Stimulated activated naive B cell treated with anti-CD40 and anti-IgM and Interleukin-4, amounts not matched to agents 10 μg/mL and 1 μg/mL and 100 μg/mL, for 72 hours (primary cell): Measurements from ENCODE around the gene HHAT.

ENCODE experiments used
- ATAC-seq, 2 donors: fragments of 150-1000 bp; cut with Tn5 transposase; replicated peaks; 2 replicates each; pipeline ENCODE4 v1.10.0; 2021; ENCODE audit warnings: moderate library complexity in 1 of 2
- DNase-seq: peaks from one replicate; pipeline ENCODE4 v3.0.0; 2021
- H3K27ac Mint-ChIP-seq: one replicate; pipeline ENCODE4 v1.8.0; 2022; ENCODE audit warnings: mild to moderate bottlenecking, mixed read lengths
- H3K27me3 Mint-ChIP-seq, 2 donors: one replicate each; pipeline ENCODE4 v1.8.0; 2022; ENCODE audit warnings: mixed read lengths in 2 of 2
- H3K36me3 Mint-ChIP-seq, 2 donors: one replicate each; pipeline ENCODE4 v1.8.0; 2022; ENCODE audit warnings: mixed read lengths in 2 of 2, mild to moderate bottlenecking in 1 of 2
- H3K4me1 Mint-ChIP-seq, 2 donors: one replicate each; pipeline ENCODE4 v1.8.0; 2022; ENCODE audit warnings: mixed read lengths in 2 of 2, mild to moderate bottlenecking in 1 of 2
- H3K4me3 Mint-ChIP-seq, 2 donors: one replicate each; pipeline ENCODE4 v1.8.0; 2022; ENCODE audit warnings: mild to moderate bottlenecking in 2 of 2, mixed read lengths in 2 of 2, moderate library complexity in 1 of 2
- H3K9me3 Mint-ChIP-seq, 2 donors: one replicate each; pipeline ENCODE4 v1.8.0; 2022; ENCODE audit warnings: mixed read lengths in 2 of 2, mild to moderate bottlenecking in 1 of 2

The HHAT gene

GRCh38 chr1:210689826-210690225 lies 361.1 kb downstream of the HHAT start:
- Mint-ChIP-seq H3K27ac (no peak overlapping the region), H3K27me3 (no peaks in the 10 kb centered on the region)
- no peak for DNase-seq

GRCh38 chr1:210690236-210690635 lies 361.5 kb downstream of the HHAT start:
- H3K4me1 Mint-ChIP-seq: peaks cover 6 to 14% of the 10 kb centered on the region in 2 donors
- DNase-seq (no peak), ATAC-seq (no peak)
- no peak overlapping the region for H3K4me3 Mint-ChIP-seq
- no peak overlapping the region for H3K27ac Mint-ChIP-seq
- H3K36me3 Mint-ChIP-seq: no peaks in the 10 kb centered on the region
- H3K27me3 Mint-ChIP-seq: no peaks in the 10 kb centered on the region
- H3K9me3 Mint-ChIP-seq: no peaks in the 10 kb centered on the region

More at GRCh38 chr1:210689826-210690225, 361.1 kb downstream of the HHAT start:
- H3K4me1 Mint-ChIP-seq: peaks cover 9 to 18% of the 10 kb centered on the region in 2 donors
- no peaks in the 10 kb centered on the region for H3K36me3 Mint-ChIP-seq
- no peak for ATAC-seq
- H3K4me3 Mint-ChIP-seq: no peak overlapping the region
- H3K9me3 Mint-ChIP-seq: no peaks in the 10 kb centered on the region

GRCh38 chr1:210691039-210691610 lies 362.4 kb downstream of the HHAT start:
- Mint-ChIP-seq H3K9me3 (no peaks in the 10 kb centered on the region), H3K4me3 (no peak overlapping the region), H3K36me3 (no peaks in the 10 kb centered on the region), H3K27ac (no peak overlapping the region), H3K4me1 (peaks cover 5 to 11% of the 10 kb centered on the region in 2 donors), H3K27me3 (no peaks in the 10 kb centered on the region)
- ATAC-seq (no peak), DNase-seq (no peak)

- Mint-ChIP-seq H3K4me3 (no peak overlapping the region), H3K27ac (no peak overlapping the region), H3K4me1 (peaks cover 5 to 11% of the 10 kb centered on the region in 2 donors), H3K9me3 (no peaks in the 10 kb centered on the region), H3K27me3 (no peaks in the 10 kb centered on the region), H3K36me3 (no peaks in the 10 kb centered on the region)
- ATAC-seq (peak; percentile 72 to 76), DNase-seq (peak; percentile 8)
Measured at GRCh38 chr1:210692796-210693195, 364.1 kb downstream of the HHAT start.

GRCh38 chr1:210695026-210695425 lies 366.3 kb downstream of the HHAT start:
- H3K36me3 Mint-ChIP-seq: no peaks in the 10 kb centered on the region

GRCh38 chr1:210696709-210697108 lies 368.0 kb downstream of the HHAT start:
- H3K9me3 Mint-ChIP-seq: no peaks in the 10 kb centered on the region
- peaks cover 0 to 4% of the 10 kb centered on the region in 2 donors for H3K27me3 Mint-ChIP-seq
- peak in 1 of 2 donors; percentile 57 for ATAC-seq
- DNase-seq: no peak
- H3K36me3 Mint-ChIP-seq: no peaks in the 10 kb centered on the region
- no peak overlapping the region for H3K4me3 Mint-ChIP-seq
- no peak overlapping the region for H3K27ac Mint-ChIP-seq
- peaks cover 5 to 11% of the 10 kb centered on the region in 2 donors for H3K4me1 Mint-ChIP-seq

More at GRCh38 chr1:210695026-210695425, 366.3 kb downstream of the HHAT start:
- ATAC-seq: no peak
- no peak overlapping the region for H3K27ac Mint-ChIP-seq
- no peak overlapping the region for H3K4me3 Mint-ChIP-seq
- H3K9me3 Mint-ChIP-seq: no peaks in the 10 kb centered on the region
- peaks cover 5 to 11% of the 10 kb centered on the region in 2 donors for H3K4me1 Mint-ChIP-seq
- peaks cover 0 to 4% of the 10 kb centered on the region in 2 donors for H3K27me3 Mint-ChIP-seq
- DNase-seq: no peak

GRCh38 chr1:210697185-210697584 lies 368.5 kb downstream of the HHAT start:
- Mint-ChIP-seq H3K27me3 (peaks cover 0 to 4% of the 10 kb centered on the region in 2 donors), H3K9me3 (no peaks in the 10 kb centered on the region), H3K4me3 (no peak overlapping the region), H3K36me3 (no peaks in the 10 kb centered on the region), H3K27ac (no peak overlapping the region), H3K4me1 (peaks cover 5 to 10% of the 10 kb centered on the region in 2 donors)
- DNase-seq: no peak
- no peak for ATAC-seq

- Mint-ChIP-seq H3K4me1 (no peaks in the 10 kb centered on the region), H3K27me3 (peaks cover 0 to 4% of the 10 kb centered on the region in 2 donors), H3K9me3 (no peaks in the 10 kb centered on the region), H3K27ac (no peak overlapping the region), H3K4me3 (no peak overlapping the region), H3K36me3 (no peaks in the 10 kb centered on the region)
- DNase-seq: no peak
- no peak for ATAC-seq
Measured at GRCh38 chr1:210698661-210699060, 370.0 kb downstream of the HHAT start.

DNA sequence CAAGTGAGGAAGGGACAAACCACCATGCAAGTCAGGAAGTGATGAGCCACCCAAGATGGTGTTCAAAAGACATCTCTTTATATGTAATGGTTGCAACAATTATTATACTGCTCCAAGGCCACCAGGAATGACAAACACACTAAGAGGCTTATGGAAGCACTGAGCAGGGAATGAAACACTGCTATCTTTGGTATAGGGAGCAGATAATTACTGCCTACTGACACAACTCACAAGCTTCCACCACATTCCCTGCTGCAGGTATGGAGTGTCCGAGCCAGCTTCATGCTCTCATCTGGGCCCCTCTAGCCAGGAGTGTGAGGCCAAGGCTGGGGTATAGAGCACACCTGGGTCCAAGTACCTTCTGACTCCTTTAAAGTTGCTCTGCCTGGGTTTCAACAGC lies 371.4 kb downstream of the HHAT start:
- peaks cover 0 to 4% of the 10 kb centered on the region in 2 donors for H3K27me3 Mint-ChIP-seq
- H3K9me3 Mint-ChIP-seq: no peaks in the 10 kb centered on the region
- DNase-seq (no peak), ATAC-seq (no peak)
- no peaks in the 10 kb centered on the region for H3K36me3 Mint-ChIP-seq
- no peak overlapping the region for H3K27ac Mint-ChIP-seq
- H3K4me1 Mint-ChIP-seq: no peaks in the 10 kb centered on the region
- no peak overlapping the region for H3K4me3 Mint-ChIP-seq

DNA sequence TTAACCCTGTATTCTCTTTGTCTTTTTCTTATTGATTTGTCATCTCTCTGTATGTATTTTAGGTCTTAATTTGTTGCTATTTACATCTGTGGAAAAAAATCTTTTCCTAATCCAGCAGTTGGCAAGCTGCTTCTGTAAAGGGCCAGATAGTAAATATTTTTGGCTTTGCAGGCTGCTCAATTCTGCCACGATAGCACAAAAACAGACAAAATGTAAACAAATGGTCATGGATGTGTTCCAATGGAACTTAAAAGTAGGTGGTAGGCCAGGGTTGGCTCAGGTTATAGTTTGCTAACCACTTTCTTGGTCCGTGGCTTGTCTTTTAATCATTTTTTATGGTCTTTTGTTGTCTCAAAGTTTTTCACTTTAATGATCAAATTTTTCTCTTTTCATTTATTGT lies 371.8 kb downstream of the HHAT start:
- peaks cover 0 to 4% of the 10 kb centered on the region in 2 donors for H3K27me3 Mint-ChIP-seq
- H3K4me1 Mint-ChIP-seq: no peaks in the 10 kb centered on the region
- ATAC-seq (no peak), DNase-seq (no peak)
- no peak overlapping the region for H3K4me3 Mint-ChIP-seq
- H3K36me3 Mint-ChIP-seq: no peaks in the 10 kb centered on the region
- no peak overlapping the region for H3K27ac Mint-ChIP-seq
- H3K9me3 Mint-ChIP-seq: no peaks in the 10 kb centered on the region

- H3K4me1 Mint-ChIP-seq: no peaks in the 10 kb centered on the region
- H3K36me3 Mint-ChIP-seq: no peaks in the 10 kb centered on the region
- H3K27ac Mint-ChIP-seq: no peak overlapping the region
- ATAC-seq (no peak), DNase-seq (no peak)
- H3K4me3 Mint-ChIP-seq: no peak overlapping the region
- peaks cover 0 to 4% of the 10 kb centered on the region in 2 donors for H3K27me3 Mint-ChIP-seq
- no peaks in the 10 kb centered on the region for H3K9me3 Mint-ChIP-seq
Measured at GRCh38 chr1:210702506-210702905, 373.8 kb downstream of the HHAT start.

DNA sequence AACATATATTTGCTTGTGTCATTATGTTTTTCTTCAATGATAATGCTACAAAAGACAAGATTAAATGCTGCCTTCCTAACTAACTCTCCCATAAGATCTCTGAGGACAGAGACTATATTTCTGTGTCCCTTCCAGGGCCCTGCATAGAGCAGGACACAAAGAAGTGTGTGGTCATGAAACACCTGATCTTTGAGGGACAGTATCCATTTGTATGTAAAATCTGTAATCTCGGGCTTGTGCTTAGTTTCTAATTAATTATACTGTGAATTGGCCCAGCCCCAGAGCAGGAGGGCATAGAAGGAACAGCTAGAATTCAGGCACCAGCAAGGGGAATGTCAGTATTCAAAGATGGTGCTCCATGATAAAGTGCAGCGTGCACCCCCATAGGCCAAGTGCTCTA lies 374.9 kb downstream of the HHAT start:
- Mint-ChIP-seq H3K27ac (no peak overlapping the region), H3K27me3 (peaks cover 0 to 4% of the 10 kb centered on the region in 2 donors), H3K36me3 (no peaks in the 10 kb centered on the region), H3K4me1 (no peaks in the 10 kb centered on the region), H3K4me3 (no peak overlapping the region), H3K9me3 (no peaks in the 10 kb centered on the region)
- DNase-seq (no peak), ATAC-seq (no peak)

DNA sequence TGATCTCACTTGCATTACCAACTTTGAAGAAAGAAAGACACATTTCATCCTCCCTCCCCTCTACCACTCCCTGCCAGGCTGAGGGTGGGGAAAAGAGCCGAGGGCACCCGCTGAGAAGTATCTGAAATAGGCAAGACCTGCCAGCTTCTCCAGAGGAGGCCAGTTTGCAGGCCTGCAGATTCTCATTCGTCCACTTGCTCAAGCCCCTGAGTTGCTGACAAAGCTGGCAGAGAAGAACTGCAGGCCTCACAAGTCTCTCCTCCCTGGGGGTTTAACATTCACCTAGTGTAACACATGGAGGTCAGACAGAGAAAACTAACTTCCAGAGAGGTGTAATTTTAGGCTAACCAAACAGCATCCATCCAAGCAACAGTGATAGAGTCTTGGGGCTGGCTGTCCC lies 376.4 kb downstream of the HHAT start:
- ATAC-seq (no peak), DNase-seq (no peak)
- Mint-ChIP-seq H3K36me3 (no peaks in the 10 kb centered on the region), H3K27ac (no peak overlapping the region), H3K9me3 (no peaks in the 10 kb centered on the region), H3K4me1 (no peaks in the 10 kb centered on the region), H3K27me3 (no peaks in the 10 kb centered on the region), H3K4me3 (no peak overlapping the region)

GRCh38 chr1:210706246-210706645 lies 377.5 kb downstream of the HHAT start:
- Mint-ChIP-seq H3K27me3 (no peaks in the 10 kb centered on the region), H3K9me3 (no peaks in the 10 kb centered on the region), H3K4me1 (no peaks in the 10 kb centered on the region), H3K4me3 (no peak overlapping the region), H3K27ac (no peak overlapping the region), H3K36me3 (no peaks in the 10 kb centered on the region)
- ATAC-seq (no peak), DNase-seq (no peak)

DNA sequence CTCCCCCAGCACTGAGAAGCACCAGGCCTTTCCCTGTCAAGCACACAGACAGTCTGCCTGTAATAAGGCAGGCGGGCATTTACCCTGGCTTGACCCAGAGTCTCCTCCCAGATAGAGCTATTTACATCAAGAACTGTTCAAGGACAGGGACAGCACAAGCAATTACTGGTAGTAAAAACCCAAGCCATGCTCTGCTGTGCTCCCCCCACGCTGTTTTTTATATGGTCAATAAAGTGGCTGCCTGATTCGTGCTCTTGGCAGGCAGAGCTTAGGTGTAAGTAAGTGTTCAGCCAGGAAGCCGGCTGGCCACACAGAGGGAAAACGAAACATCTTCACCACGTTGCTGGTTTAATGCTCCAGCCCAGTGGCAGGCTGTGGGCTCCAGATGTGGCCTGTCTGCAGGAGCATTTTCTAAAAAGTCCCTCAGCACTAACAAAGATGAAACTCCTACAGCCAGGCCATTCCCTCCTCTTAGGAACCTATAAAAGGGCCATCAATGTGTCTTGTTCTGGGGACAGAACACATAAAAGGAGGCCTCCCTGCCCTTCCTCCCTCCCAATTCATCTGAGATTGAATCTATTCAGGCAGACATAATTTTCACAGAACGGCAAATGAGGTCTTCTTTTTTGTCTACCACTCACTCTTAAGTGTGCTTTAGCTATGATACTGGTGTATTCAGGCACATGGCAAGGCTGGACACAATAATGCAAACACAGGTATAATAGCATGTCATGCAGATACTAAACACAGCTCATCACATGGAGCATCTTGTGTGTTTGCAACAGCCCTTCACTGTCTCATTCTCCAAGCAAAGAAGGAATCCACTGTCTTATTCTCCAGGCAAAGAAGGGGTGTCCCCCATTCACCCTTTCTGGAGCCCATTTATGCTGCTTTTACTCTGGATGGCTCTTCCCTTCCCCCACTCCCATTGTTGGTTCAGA lies 378.9 kb downstream of the HHAT start:
- ATAC-seq: no peak
- Mint-ChIP-seq H3K9me3 (no peaks in the 10 kb centered on the region), H3K36me3 (no peaks in the 10 kb centered on the region), H3K27me3 (no peaks in the 10 kb centered on the region), H3K4me1 (no peaks in the 10 kb centered on the region), H3K27ac (no peak overlapping the region), H3K4me3 (no peak overlapping the region)
- no peak for DNase-seq
